ENCODE measurements around the gene ACRBP. TPM values are rescaled to one million over a fixed set of nuclear protein-coding genes. Genes with fewer than 3 reads are reported as not detected.

Gene ACRBP
- total and polyA plus RNA-seq, 4 donors = 0.39 to 1.5 (median 0.65) TPM

DNA sequence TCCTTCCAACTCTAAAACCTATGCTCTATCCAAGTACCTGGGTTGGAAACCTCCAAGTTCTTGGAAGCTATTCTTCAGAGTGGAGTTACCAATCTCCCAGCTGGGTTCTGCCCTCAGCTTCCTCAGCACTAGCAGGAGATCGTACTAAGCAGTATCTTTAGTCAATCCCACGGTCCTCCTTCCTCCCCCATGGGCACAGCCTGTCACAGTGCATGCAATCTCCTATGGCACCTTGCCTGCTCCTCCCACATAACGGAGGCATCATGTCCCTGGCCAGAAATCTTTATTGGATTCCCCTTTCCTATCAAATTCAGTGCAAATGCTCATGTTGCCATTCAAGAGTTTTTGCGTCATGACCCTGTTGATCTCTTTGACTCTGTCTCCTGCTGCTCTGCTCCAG lies 6.1 kb downstream of the ACRBP start:
- no peak for DNase-seq (ENCODE audit: low spot score)
- no peak overlapping the region for H3K27ac ChIP-seq (ENCODE audit: low read depth in 1 of 2, low read length in 2 of 2)
- 64% methylated on average over 4 of the region's 4 CpGs for WGBS

DNA sequence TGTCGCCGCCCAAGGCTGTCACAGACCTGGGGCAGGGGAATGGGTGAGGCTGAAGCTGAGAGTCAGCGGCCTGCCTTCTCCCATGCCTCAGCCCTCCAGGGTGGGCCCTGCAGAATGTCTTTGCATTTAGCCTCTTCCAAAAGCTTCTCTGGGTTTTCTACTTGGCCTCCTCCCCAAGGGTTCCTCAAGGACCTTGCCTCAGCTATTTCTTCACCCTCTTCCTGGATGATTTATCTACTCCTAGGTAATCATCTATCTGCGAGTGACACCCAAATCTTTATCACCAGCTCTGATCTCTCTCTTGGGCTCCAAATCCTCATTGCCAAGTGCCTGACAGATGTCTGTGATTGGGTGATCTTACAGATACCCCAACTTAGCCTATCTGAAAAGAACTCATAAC lies 6.7 kb downstream of the ACRBP start:
- TF ChIP-seq EGR1 (IDR thresholded peaks at IDR 0.05; ENCODE audit: low read depth in 2 of 2) = no peak
- TF ChIP-seq TAF1 (conservative IDR thresholded peaks at IDR 0.05) = no peak
- TF ChIP-seq, protein P1, sequence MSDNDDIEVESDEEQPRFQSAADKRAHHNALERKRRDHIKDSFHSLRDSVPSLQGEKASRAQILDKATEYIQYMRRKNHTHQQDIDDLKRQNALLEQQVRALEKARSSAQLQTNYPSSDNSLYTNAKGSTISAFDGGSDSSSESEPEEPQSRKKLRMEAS (IDR thresholded peaks at IDR 0.05) = no peak
- TF ChIP-seq NR2F2 (IDR thresholded peaks at IDR 0.05) = no peak
- no peak for TF ChIP-seq YY1 (IDR thresholded peaks at IDR 0.05)
- TF ChIP-seq FOXA1 (IDR thresholded peaks at IDR 0.05) = no peak
- TF ChIP-seq, protein P2, sequence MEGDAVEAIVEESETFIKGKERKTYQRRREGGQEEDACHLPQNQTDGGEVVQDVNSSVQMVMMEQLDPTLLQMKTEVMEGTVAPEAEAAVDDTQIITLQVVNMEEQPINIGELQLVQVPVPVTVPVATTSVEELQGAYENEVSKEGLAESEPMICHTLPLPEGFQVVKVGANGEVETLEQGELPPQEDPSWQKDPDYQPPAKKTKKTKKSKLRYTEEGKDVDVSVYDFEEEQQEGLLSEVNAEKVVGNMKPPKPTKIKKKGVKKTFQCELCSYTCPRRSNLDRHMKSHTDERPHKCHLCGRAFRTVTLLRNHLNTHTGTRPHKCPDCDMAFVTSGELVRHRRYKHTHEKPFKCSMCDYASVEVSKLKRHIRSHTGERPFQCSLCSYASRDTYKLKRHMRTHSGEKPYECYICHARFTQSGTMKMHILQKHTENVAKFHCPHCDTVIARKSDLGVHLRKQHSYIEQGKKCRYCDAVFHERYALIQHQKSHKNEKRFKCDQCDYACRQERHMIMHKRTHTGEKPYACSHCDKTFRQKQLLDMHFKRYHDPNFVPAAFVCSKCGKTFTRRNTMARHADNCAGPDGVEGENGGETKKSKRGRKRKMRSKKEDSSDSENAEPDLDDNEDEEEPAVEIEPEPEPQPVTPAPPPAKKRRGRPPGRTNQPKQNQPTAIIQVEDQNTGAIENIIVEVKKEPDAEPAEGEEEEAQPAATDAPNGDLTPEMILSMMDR (IDR thresholded peaks at IDR 0.05; ENCODE audit: low read depth, low read length, missing input control) = no peak
- no peak for TF ChIP-seq GABPA (IDR thresholded peaks at IDR 0.05 in 1 of 2, conservative IDR thresholded peaks at IDR 0.05 in 1 of 2)
- no peak for TF ChIP-seq RXRA (IDR thresholded peaks at IDR 0.05)
- TF ChIP-seq HNF4A (conservative IDR thresholded peaks at IDR 0.05) = no peak
- H3K27me3 ChIP-seq (ENCODE audit: control insufficient read depth in 4 of 4, insufficient read depth in 4 of 4, low read length in 3 of 4) = no peaks in the 10 kb centered on the region
- no peaks in the 10 kb centered on the region for H3K4me1 ChIP-seq (ENCODE audit: control insufficient read depth in 4 of 4, insufficient read depth in 4 of 4, low read length in 3 of 4)
- H3K9me3 ChIP-seq (ENCODE audit: control insufficient read depth in 4 of 4, low read length in 3 of 4) = peaks cover 6 to 22% (median 9%) of the 10 kb centered on the region in 4 donors
- no peak overlapping the region for H3K27ac ChIP-seq (ENCODE audit: low read depth in 1 of 2, low read length in 2 of 2)
- H3K36me3 ChIP-seq (ENCODE audit: control insufficient read depth in 4 of 4, insufficient read depth in 3 of 4, low read depth in 1 of 4, low read length in 3 of 4) = peaks cover 0 to 2% (median 0%) of the 10 kb centered on the region in 4 donors
- H3K4me3 ChIP-seq (ENCODE audit: low read depth in 1 of 3, low read length in 3 of 3) = no peak overlapping the region
- WGBS = 88% methylated on average over 4 of the region's 4 CpGs
- no peak for DNase-seq (ENCODE audit: low spot score)
- H3K9ac ChIP-seq (ENCODE audit: low read depth in 1 of 2, low read length in 2 of 2) = no peak overlapping the region

More for the DNA sequence above, 6.1 kb downstream of the ACRBP start:
- Histone ChIP-seq H3K9ac (ENCODE audit: low read depth in 1 of 2, low read length in 2 of 2) (no peak overlapping the region), H3K36me3 (ENCODE audit: control insufficient read depth in 4 of 4, insufficient read depth in 3 of 4, low read depth in 1 of 4, low read length in 3 of 4) (peaks cover 0 to 2% (median 0%) of the 10 kb centered on the region in 4 donors), H3K4me3 (ENCODE audit: low read depth in 1 of 3, low read length in 3 of 3) (no peak overlapping the region), H3K27me3 (ENCODE audit: control insufficient read depth in 4 of 4, insufficient read depth in 4 of 4, low read length in 3 of 4) (no peaks in the 10 kb centered on the region), H3K4me1 (ENCODE audit: control insufficient read depth in 4 of 4, insufficient read depth in 4 of 4, low read length in 3 of 4) (no peaks in the 10 kb centered on the region), H3K9me3 (ENCODE audit: control insufficient read depth in 4 of 4, low read length in 3 of 4) (peaks cover 6 to 22% (median 9%) of the 10 kb centered on the region in 4 donors)
- no peak for TF ChIP-seq YY1 (IDR thresholded peaks at IDR 0.05)

DNA sequence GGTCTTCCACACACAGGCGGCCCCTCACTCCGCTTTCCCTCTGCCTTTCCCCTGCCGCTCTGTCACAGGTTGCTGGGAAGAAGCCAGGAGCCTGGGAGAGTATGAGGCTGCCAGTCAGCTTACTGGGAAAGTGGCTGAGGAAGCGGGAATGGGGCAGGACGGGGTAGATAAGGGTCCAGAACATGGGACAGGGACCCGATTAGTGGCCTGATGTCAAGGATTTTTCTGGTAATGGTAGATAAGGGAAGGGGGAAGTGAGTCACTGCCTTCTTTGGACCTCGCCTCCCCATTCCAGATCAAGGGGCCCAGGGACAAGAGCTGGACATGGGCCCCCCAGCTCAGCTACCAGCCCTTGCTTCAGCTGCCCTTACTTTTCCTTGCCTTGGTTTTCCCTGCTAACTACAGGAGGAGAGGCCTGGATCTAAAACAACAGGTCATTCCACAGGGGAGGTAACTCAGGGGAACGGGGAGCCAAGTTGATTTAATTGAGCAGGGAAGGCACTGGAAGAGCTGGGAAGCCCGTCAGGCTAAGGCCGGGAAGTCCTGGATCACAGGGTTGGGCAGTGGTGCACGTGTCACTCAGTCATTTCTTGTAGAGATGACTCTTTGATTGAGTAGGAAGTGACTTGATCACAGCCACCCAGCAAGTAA lies 8.0 kb downstream of the ACRBP start:
- 78% methylated on average over 11 of the region's 11 CpGs for WGBS
- Histone ChIP-seq H3K36me3 (ENCODE audit: control insufficient read depth in 4 of 4, insufficient read depth in 3 of 4, low read depth in 1 of 4, low read length in 3 of 4) (peaks cover 0 to 2% (median 0%) of the 10 kb centered on the region in 4 donors), H3K4me1 (ENCODE audit: control insufficient read depth in 4 of 4, insufficient read depth in 4 of 4, low read length in 3 of 4) (no peaks in the 10 kb centered on the region), H3K9me3 (ENCODE audit: control insufficient read depth in 4 of 4, low read length in 3 of 4) (peaks cover 3 to 11% (median 8%) of the 10 kb centered on the region in 4 donors), H3K9ac (ENCODE audit: low read depth in 1 of 2, low read length in 2 of 2) (no peak overlapping the region), H3K27ac (ENCODE audit: low read depth in 1 of 2, low read length in 2 of 2) (no peak overlapping the region), H3K27me3 (ENCODE audit: control insufficient read depth in 4 of 4, insufficient read depth in 4 of 4, low read length in 3 of 4) (no peaks in the 10 kb centered on the region), H3K4me3 (ENCODE audit: low read depth in 1 of 3, low read length in 3 of 3) (no peak overlapping the region)
- DNase-seq (ENCODE audit: low spot score) = peak; percentile 31
- TF ChIP-seq, protein P3, sequence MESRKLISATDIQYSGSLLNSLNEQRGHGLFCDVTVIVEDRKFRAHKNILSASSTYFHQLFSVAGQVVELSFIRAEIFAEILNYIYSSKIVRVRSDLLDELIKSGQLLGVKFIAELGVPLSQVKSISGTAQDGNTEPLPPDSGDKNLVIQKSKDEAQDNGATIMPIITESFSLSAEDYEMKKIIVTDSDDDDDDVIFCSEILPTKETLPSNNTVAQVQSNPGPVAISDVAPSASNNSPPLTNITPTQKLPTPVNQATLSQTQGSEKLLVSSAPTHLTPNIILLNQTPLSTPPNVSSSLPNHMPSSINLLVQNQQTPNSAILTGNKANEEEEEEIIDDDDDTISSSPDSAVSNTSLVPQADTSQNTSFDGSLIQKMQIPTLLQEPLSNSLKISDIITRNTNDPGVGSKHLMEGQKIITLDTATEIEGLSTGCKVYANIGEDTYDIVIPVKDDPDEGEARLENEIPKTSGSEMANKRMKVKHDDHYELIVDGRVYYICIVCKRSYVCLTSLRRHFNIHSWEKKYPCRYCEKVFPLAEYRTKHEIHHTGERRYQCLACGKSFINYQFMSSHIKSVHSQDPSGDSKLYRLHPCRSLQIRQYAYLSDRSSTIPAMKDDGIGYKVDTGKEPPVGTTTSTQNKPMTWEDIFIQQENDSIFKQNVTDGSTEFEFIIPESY (IDR thresholded peaks at IDR 0.05) = no peak
- TF ChIP-seq, protein P1 (IDR thresholded peaks at IDR 0.05) = no peak
- no peak for TF ChIP-seq EGR1 (IDR thresholded peaks at IDR 0.05; ENCODE audit: low read depth in 2 of 2)
- TF ChIP-seq, protein P2 (IDR thresholded peaks at IDR 0.05; ENCODE audit: low read depth, low read length, missing input control) = no peak
- TF ChIP-seq FOXA2 (IDR thresholded peaks at IDR 0.05) = no peak
- no peak for TF ChIP-seq JUND (IDR thresholded peaks at IDR 0.05)
- no peak for TF ChIP-seq RAD21 (IDR thresholded peaks at IDR 0.05)
- TF ChIP-seq RXRA (IDR thresholded peaks at IDR 0.05) = no peak
- no peak for TF ChIP-seq SP1 (IDR thresholded peaks at IDR 0.05)
- TF ChIP-seq HNF4G (IDR thresholded peaks at IDR 0.05) = no peak
- TF ChIP-seq NR2F2 (IDR thresholded peaks at IDR 0.05) = no peak
- TF ChIP-seq YY1 (IDR thresholded peaks at IDR 0.05) = no peak
- no peak for TF ChIP-seq TAF1 (conservative IDR thresholded peaks at IDR 0.05)
- no peak for TF ChIP-seq FOXA1 (IDR thresholded peaks at IDR 0.05)
- no peak for TF ChIP-seq HNF4A (conservative IDR thresholded peaks at IDR 0.05)
